GM13977 (cell line): ENCODE data around the gene ZNF592.
A peak's percentile ranks its signal among the peaks of the same experiment; 100 is the strongest.
"Not testable (repeated sequence)": the region's sequence is repeated elsewhere in the genome, so short reads cannot be mapped to it uniquely, and the experiment has no call there.

Experiments
- DNase-seq: peaks from one replicate; pipeline ENCODE4 v3.0.0; 2012; ENCODE audit warnings: low spot score
- CTCF ChIP-seq: IDR thresholded peaks from 2 replicates; pipeline ENCODE4 v1.5.1; 2012; ENCODE audit warnings: mild to moderate bottlenecking, control low read depth; ENCODE audit not compliant: insufficient read depth; ENCODE audit errors: extremely low read depth, missing control alignments
- in situ Hi-C: fragments of 300-500 bp; cut with MboI; formaldehyde crosslinking; loops from one replicate; pipeline ENCODE4 v1.12.0; 2022; ENCODE audit warnings: low sequenced_read_pairs, low pct_unique_long_range_greater_than_20kb, mixed read lengths, inconsistent platforms; ENCODE audit not compliant: unreplicated experiment

Gene ZNF592

GRCh38 chr15:84840741-84841429, 92.5 kb downstream of the ZNF592 start:
- DNase-seq, result no peak
- TF ChIP-seq CTCF, result no peak
- in situ Hi-C loops, result no loop called here

GRCh38 chr15:84842781-84843180, 94.4 kb downstream of the ZNF592 start:
- in situ Hi-C loops, result no loop called here
- TF ChIP-seq CTCF, result no peak
- DNase-seq, result no peak

DNA sequence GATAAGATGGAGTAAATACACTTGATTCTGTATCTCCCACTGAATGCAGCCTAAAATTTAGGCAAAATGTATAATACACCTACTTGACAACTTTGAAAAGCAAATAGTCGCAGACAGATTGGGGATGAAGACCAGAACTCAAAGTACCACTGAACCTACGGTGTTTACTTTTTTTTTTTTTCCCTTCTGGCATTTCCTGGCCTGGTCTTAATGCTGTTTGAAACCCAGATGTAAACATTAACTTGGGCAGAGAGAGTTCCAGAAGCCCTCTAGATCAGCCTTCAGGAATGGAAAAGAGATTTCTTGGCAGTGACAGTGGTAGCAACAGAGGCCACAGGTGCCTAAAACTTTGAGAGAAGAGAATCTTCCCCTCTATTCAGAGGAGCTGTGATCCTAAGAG, 96.6 kb downstream of the ZNF592 start:
- TF ChIP-seq CTCF, result no peak
- in situ Hi-C loops, result no loop called here
- DNase-seq, result no peak

DNA sequence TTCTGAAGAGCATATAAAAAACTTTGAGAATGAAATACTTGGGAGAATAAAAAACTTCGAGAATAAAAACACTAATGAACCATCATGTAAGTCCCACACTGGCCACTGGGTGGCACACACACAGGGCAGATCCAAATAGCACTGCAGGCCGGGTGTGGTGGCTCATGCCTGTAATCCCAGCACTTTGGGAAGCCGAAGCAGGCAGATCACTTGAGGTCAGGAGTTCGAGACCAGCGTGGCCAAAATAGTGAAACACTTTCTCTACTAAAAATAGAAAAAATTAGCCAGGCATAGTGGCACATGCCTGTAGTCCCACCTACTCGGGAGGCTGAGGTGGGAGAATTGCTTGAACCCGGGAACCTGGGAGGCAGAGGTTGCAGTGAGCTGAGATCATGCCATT, 97.2 kb downstream of the ZNF592 start:
- DNase-seq, in situ Hi-C loops: not testable (repeated sequence)
- TF ChIP-seq CTCF, result peak; percentile 64

GRCh38 chr15:84846269-84846668, 97.9 kb downstream of the ZNF592 start:
- no peak for DNase-seq
- no peak for TF ChIP-seq CTCF
- in situ Hi-C loops, result no loop called here

DNA sequence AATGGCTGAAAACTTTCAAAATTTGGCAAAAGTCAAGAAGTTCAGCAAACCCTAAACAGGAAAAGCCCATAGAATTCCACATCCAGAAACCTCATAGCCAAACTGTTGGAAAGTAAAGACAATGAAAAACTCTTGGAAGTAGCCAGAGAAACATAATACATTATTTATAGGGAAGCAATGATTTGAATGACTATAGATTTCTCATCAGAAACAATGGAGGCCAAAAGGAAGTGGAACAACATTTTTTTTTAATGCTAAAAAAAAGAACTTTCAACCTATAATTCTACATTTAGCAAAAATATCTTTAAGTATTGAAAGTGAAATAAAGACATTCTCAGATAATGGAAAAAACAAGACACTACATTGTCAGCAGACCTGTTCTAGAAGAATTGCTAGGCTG, 99.0 kb downstream of the ZNF592 start:
- DNase-seq, result no peak
- no peak for TF ChIP-seq CTCF
- in situ Hi-C loops, result no loop called here

DNA sequence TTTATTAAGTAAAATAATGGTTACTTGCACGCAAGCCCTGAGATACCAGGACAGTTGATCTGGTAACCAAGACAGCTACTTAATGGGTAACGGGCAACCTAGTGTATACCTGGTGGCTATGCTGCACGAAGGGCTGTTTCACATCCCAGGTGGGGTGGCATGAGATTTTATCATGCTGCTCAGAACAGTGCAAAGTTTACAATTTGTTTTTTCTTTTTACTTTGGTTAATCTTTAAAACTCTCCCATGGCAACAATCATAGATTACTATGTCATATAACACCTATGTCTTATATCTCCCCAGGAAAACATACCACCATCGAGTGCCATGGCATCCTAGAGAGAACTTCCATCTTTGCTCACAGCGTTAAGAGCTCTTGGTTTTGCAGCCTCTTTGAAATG, 103.8 kb downstream of the ZNF592 start:
- in situ Hi-C loops, result no loop called here
- no peak for TF ChIP-seq CTCF
- no peak for DNase-seq
